Pulmonary artery endothelial cell (primary cell): ENCODE results near the gene ARHGAP10. TPM values are rescaled to one million over a fixed set of nuclear protein-coding genes. Genes with fewer than 3 reads are reported as not detected.

ENCODE experiments used
- DNase-seq: peaks from one replicate; pipeline ENCODE4 v3.0.0-alpha.2; 2011; ENCODE audit warnings: low read depth, low spot score
- total RNA-seq: library from RNA; depleted of rRNA; stranded (reverse); fragments of >200 nt; gene quantifications from 2 replicates; pipeline ENCODE4 v1.2.3, GENCODE V29; 2014

Gene ARHGAP10
- total RNA-seq, 1 donor from 2014 or later, result 18.5 TPM

DNA sequence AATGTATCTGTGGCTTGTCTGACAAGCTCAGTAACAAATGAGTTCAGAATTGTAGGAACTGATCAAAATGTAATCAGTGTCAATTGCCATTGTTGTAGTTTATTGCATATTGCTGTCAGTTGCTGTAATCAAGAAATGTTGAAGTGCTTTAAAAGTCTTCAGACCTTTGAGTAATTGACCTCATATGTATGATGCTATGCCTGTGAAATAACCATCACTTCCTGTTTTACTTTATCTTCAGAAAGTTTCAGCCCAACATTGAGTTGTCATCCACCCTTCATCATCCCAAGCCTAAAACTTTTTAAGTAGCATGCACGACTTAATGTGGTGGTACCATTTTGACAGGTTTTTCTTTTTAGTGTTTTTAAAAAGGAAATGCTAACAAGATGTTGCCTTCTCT is 212.4 kb downstream of the ARHGAP10 start:
- no peak for DNase-seq

DNA sequence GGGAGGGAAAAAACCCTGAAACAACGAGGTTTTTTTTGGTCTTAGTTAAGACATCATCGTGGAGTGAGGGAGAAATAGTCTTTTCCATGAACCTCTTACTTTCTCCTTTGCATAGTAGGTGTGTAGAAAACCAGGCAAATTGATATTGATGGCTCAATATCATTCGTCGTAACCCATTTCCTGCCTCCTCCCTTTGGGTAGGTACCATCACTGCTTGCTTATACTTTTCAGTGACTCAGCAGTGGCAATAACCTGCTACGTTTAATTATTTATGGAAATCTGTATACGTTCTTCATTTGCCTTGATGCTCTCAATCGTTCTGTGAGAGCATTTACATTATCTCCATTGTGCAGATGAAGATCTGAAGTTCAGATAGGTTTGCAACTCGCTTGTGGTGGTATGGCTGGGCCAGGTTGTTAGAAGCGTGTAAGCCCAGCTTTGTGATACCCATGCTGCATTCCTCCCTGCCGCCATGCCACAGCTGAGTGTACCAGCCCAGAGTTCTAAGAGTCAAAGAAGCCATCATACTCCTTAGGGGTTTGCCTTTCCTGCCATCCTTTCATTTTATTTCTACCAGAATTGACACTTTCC is 212.9 kb downstream of the ARHGAP10 start:
- no peak for DNase-seq

DNA sequence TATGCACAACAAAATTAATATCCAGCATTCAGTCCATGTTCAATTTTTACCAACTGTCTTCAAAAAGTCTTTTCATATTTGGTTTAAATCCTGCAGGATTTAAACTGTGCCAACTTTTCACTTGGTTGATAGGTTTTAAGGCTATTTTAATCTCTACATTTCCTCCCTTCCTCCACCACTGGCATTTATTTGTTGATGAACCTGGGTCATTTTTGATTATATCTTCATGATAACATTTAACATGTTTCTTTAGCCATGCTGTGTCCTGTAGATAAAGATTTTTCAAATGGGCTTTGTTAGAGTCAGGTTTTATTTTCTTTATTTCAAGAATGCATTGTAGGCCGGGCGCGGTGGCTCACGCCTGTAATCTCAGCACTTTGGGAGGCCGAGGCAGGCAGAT is 216.4 kb downstream of the ARHGAP10 start:
- DNase-seq, result no peak

DNA sequence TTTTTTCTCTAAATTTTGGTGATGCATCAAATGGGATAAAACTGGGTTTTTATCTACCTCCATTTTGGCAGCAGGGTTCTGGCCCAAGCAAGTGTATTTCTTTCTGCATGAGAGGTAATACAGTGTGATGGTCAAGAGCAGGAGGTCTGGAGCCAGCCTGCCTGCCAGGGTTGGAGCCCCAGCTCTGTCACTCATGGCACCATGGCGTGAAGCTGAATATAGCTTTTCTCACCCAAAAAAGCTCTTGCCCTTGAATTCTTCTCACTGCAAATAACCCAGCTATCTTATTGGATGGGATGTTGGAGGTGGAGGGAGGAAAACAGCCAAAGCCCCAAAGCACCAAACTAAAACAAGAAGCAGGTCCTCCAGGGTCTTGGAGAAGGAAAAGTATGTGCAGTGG is 218.4 kb downstream of the ARHGAP10 start:
- no peak for DNase-seq

DNA sequence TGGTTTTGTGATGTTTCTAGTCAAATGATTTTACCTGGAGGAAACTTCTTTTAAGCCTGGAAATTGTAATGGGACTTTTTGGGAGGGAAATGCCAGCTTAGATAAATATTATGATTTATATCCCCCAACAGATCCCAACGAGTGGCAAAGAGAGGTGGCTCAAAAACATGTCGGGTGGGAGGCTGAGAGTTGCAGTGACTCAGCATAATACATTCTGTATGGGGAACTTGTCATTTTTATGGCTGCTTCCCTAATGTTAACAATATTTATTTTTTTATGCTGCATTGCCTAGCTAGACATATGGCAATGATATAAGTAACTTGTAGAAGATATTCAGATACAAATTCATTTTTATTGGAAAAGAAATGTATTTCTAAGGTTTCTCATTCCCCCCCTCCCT is 219.0 kb downstream of the ARHGAP10 start:
- DNase-seq, result no peak

DNA sequence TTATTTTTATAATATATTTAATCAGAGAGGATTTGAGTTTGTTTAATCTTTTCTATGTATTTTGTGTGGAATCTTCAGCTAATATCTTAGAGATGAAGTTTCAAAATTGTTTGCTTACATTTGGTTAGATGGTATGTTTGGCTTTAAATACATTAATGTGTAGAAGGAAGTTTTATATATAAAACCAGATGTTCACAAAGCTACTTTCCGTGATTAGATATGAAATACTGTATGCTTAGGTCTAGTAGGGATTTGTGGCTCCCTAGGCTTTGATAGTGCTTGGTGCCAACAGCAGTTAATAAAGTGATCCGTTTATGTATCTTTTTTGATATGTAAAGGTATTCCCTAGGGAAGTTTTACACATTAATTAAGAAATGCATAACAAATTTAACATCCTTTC is 223.0 kb downstream of the ARHGAP10 start:
- no peak for DNase-seq

DNA sequence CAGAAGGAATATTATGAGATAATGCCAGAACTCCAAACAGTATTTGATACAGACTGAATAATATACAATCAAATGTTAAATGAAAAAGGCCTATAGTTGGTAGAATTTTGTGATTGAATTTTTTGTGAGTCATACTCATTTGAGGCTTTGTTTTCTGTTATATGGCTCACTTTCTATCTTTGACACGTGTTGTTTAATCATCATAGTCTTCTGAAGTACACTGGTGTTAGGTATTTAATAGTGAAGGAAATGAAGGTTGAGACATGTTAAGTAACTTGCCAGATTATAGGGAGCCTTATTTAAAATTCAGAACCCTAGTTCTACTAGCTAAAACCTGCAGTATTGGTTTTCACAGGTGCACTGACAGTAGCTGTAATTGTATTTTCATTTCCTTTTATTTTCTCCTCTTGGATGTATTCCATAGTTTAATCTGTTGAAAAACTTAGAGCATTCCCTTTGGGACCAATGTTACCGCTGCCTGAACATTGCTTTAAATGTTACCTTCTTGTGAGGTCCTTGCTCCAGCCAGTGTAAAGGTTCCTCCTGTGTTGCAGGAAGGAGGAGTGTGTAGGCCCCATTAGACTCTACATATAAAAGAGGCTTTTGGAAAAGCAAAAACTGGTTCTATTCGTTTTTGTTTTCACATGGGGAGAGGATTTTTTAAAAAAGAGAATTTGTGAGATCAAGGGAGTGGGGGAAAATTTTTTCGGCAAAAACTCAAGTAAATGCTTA is 224.1 kb downstream of the ARHGAP10 start:
- no peak for DNase-seq

DNA sequence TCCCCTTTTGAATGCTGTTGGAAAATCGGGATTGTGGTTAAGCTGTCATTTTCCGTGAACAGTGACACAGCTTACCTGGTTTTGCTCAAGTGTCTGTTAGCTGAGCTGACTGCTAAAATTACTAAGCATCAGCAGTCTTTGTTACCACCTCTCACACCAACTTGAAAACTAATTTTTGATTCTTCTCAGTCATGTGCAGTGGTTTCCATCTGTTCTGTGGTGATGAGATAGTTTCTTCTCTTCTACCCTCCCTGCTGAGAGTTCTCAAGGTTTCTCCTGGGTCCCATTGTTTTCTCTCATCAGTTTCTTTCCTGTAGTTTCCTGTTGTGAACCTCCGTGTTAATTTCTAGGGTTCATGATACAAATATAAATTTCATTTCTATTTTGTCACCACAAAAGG is 225.6 kb downstream of the ARHGAP10 start:
- DNase-seq, result no peak

DNA sequence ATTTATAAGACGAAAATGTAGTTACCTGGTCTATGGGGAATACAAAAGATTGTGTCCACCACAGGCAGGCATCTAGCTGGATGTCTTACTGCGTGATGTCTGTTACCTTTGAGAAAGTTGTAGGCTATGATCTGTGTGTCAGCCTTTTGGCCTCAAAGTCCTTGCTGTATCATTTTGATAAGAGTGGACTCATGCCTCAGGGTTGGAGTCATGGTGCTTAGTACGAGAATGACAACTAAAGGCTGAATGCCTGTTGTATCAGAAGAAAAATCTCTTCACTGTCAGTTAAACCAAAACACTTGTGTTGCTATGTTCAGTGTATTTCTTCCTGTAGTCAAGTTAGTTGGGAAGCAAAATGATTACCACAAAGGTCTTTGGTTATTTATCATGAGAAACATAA is 226.2 kb downstream of the ARHGAP10 start:
- no peak for DNase-seq

DNA sequence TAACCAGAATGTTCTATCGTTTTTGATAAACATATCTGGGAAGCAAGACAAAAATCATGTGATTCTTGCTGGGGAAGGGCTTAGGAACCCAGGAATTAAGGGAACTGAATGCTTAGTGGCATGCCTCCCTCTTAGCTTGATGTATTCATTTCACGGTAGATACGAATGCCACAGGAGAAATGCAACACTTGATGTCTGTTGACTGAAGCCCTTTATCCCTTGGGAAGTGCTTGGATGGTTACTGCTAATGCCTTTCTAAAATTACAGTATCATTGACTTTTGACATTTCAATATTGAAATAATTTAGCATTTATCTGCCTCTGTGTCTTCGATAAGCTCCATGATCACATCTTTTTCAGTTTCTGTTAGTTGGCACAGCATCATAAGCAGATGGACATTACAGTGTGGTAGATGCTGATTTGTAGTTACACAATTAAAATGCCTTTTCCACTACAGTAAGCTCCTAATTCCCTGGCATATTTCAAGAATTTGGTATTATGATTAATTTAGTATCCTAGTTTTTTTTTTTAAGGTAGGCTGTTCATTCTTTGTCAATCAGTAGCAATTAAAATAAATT is 226.7 kb downstream of the ARHGAP10 start:
- DNase-seq, result no peak

DNA sequence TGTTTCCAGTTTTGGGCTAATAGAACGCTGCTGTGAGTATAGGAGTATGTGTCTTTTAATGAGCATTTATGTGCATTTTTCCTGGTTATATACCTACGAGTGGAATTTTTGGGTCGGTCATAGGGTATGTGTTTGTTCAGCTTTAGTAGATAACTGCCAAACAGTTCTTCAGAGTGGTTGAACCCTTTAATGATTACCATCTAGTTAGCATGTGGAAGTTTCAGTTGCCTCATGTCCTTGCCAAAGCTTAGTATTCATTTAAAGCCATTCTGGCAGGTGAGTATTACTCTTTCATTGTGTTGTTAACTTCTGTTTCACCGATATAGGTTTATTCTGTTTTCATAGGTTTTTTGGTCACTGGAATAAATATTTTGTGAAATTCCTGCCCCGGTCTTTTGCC is 229.1 kb downstream of the ARHGAP10 start:
- no peak for DNase-seq

DNA sequence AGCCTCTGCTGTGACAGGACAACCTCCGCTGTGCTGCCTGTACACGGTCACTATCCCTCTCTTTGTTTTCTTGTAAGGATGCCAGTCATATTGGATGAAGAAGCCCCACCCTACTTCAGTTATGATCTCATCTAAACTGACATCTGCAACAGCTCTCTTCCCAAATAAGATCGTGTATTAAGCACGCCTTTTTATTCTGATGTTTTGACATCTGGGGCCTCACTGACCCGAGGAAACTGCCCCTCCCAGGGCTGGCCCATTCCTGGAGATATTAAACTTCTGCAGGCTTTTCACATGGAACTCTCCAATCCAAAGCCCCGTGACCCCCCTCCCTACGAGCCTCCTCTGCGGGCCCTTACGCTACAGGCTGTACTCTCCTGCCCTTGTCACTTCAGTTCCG is 232.0 kb downstream of the ARHGAP10 start:
- DNase-seq, result no peak

DNA sequence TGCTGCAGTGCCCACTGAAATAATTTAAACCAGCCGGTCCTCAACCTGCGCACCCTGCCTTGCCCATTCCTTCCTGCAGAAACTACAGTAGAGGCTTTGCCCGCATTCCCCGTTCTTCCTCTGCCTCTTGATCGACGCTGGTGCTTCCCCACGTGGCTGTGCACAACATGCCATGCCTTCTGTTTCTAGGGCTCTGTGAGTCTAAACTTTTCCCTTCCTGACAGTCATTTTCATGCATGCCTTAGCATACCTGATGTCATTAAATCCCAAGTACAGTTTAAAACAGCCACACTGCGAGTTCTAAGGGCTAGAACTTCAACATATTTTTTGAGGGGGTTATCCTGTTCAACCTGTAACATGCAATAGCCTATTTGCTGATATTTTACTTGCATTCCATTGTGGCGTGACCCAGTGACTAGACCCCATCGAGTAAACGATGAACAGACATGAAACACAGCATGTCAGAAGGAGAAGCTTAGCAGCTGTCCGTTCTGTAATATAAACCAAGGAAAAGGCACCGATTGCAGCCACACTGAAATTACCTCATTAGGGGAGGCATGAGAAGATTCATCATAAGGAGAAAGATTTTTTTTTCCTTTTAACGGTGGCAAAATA is 232.5 kb downstream of the ARHGAP10 start:
- no peak for DNase-seq

DNA sequence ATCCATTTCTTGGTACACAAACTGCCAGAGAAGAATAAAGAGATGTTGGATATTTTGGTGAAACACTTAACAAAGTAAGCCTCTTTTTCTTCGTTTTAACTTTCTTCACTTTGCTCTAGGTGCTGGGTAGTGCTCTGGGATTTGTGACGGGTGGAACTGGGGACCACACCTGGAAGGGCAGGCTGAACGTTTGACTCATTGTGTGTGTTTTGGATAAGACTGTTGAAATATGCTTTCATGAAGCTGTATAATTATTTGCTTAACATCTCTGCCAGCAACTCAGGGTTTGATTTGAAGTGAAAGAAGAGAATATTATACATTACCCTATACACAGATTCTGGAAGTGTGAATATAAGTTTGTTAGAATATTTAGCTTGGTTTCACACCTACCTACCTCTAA is 233.2 kb downstream of the ARHGAP10 start:
- DNase-seq, result no peak

DNA sequence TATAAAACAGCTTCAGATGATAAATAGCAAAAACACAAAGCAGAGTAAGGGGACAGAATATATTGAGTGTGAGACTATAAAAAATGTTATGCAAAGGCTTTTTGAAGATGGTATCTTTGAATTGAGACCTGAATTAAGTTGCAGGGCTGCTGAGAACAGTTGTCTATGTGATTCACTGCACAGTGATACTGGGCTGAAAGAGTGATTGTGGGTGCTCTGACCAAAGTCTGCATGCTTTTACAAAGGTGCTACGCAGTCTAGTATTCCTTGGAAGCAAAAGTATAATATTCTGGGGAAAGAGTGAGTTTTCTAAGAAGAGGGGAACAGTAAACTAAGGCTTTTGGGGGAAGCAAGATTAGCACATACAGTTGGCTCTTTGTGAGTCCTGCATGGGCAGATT is 234.0 kb downstream of the ARHGAP10 start:
- no peak for DNase-seq

DNA sequence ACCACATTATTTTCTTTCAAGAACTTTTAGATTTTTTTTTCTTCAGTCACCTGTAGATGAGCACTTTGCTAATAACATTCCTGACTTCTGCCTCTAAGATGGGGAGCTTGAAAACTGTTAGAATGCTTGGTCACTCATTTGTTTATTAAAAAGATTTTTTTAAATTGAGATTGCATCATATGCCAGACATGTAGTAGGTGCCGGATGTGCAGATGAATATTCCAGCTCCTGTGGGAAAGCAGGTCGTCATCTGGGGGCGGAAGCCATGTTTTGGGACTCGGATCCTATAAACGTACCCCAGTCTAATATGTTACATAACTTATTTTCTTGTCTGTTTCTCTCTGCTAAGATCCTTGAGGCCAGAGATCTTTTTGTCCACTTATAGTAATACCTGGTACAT is 236.8 kb downstream of the ARHGAP10 start:
- DNase-seq, result no peak

DNA sequence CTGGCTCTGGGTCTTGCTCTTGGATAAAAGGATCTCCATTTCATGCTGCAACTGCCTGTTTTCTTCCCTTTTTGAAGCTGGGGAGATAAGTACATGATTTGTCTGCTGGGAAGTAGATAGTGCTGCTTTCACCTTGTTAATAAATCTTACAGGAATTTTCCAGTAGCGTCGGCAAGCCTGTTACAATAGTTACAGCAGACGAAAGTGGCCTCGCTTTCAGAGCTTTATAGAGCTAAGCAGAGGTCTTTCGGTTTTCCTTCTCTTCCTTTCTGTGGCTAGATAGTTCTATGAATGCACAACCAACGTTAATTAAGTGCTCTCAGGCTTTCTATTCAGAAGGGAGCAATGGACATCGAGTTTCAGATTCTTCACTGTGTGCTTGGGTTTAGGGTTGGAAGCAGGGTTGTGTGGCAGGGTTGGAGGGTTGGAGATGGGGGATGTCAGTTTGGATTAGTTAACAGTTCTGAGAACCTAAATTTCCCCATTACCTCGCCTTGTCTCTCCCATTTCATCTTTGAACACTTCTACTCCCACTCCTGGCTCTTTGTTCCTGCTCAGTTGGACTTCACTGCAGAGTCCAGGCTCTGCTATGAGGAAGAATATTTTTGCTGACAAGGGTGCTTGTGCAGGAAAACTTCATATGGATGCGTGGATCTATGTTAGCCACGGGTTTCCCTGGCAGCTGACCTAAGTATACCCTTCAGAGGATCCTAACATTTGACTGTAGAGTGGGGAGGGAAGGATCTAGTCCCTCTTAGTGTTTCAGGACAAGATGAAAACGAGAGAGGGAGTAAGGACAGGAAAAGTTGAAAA is 237.9 kb downstream of the ARHGAP10 start:
- DNase-seq, result no peak

DNA sequence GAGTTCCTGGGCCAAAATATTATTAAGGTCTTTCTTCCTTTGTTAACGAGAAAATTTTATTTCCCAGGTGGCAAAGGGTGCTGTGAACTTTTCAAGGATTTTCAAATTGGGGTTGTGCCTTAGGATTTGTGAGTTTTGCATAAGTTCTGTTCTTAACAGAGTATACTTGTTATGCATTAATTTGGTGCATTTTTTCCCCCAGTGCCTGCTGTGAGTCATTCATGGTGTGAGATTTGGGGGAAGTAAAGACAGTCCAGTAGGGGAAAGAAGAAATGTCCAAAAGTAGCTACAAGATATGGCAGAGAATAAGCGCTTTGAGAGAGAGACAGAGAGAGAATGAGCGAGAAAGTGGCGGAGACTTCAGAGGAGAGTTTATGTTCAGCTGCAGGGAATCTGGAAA is 239.2 kb downstream of the ARHGAP10 start:
- no peak for DNase-seq

DNA sequence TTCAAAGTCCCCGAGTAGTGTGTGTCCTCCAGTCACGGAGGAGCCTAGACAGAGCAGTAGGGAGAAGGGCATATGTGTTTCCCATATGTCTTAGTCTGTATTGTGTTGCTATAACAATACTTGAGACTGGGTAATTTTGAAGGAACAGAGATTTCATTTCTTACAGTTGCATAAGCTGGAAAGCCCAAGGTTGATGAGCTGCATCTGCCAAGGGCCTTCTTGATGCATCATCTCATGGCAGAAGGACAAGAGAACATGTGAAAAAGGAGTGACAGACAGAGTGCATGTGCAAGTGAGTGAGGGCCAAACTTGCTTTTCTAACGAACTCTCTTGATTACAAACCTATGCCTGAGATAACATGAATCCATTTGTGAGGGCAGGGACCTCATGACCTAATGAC is 243.4 kb downstream of the ARHGAP10 start:
- DNase-seq, result no peak

DNA sequence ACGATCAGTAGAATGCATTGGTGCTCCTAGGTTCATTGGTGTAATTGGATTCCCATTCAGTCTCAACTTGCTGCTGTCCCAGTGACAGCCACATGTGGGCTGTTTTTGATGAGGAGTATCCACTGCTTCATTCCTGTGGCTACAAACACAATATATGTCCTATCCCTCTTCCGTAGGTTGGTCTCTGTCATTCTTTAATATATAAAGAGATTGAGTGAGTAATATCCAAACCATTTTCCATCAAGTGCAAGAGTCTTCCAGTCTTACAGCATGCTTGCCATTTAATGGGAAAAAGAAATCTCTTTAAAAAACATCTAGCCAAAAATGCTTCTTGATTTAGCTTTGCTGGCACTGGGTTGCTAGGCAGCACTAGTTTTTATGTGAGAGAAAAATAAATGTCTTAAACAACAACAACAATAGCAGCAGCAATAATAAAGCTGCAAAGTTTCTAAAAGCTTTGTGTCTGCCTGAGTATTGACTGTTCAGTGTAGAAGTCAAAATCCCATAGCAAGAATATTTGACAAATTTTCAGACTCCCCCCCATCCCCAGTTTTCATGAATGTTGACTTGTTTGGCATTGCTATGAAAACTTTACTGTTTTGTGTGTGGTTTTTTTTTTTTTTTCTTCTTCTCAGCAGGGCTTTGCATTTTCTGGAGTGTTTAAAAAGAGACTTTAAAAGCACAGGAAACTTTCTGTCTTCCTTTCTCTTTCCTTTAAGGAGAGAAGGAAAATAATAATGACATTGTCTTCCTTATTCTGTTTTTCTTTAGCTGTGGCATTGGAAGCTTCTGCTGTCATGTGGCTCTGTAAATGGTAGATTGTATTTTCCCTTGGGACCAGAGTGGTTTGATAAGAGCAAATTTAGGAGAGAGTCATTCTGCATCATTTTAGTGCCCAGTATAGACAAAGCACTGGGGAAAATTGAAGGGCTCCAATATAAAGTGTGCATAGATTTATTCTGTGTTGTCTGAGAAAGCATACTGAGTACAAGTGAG is 244.3 kb downstream of the ARHGAP10 start:
- DNase-seq, result no peak

DNA sequence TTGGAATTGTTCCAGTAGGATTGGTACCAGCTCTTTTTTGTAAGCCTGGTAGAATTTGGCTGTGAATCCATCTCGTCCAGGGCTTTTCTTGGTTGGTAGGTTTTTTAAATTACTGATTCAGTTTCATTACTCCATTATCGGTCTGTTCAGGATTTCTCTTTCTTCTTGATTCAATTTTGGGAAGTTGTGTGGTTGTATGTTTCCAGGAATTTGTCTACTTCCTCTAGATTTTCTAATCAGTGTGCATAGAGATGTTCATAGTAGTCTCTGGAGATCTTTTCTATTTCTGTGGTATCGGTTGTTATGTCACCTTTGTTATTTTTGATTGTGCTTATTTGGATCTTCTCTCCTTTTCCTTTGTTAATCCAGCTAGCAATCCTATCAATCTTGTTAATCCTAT is 248.7 kb downstream of the ARHGAP10 start:
- DNase-seq, result no peak
